ENCODE measurements around the gene ZYG11B.
"Not testable (repeated sequence)": the region's sequence is repeated elsewhere in the genome, so short reads cannot be mapped to it uniquely, and the experiment has no call there.

Gene ZYG11B

DNA sequence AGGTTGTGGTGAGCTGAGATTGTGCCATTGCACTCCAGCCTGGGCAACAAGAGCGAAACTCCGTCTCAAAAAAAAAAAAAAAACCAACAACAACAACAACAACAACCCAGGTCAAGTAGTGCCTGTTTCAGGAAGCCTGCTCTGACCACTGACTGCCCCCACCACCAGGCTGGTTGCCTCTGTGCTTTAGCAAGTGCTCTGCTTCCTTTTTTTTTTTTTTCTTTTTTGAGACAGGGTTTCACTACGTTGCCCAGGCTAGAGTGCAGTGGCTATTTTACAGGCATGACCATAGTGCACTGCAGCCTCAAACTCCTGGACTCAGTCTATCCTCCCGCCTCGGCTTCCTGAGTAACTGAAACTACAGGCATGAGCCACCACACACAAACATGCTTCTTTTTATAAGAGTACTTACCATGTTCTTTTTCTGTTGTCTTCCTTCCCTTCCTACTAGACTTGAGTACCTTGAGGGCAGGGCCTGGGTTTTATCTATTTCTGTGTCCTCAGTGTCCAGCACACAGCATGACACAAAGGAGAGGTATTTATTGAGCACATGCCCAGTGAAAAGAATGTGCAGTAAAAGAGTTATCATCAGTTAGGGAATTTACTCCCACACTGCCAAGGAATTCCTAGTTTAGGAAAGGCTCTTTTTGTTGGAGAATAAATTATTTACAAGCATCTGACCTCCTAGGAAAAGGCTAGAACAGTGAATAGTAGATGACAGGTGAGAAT lies 18.2 kb upstream of the ZYG11B start:
- no peak for DNase-seq

DNA sequence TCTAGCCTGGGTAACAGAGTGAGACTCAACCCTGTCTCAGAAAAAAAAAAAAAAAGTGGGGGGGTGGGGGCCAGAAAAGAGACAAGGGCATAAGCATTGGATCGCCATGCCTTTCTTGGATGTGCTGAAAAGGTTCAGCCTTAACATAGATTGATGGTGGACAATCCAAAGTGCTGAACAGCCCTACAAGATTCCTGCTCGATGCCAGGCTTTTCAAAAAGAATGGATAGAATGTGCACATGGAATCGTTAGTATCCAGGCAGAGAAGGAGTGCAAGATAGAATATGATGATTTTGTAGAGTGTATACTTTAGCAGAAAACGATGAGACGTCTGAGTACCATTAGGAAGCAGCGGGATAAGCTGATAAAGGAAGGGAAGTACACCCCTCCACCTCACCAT lies 17.2 kb upstream of the ZYG11B start:
- DNase-seq: no peak

DNA sequence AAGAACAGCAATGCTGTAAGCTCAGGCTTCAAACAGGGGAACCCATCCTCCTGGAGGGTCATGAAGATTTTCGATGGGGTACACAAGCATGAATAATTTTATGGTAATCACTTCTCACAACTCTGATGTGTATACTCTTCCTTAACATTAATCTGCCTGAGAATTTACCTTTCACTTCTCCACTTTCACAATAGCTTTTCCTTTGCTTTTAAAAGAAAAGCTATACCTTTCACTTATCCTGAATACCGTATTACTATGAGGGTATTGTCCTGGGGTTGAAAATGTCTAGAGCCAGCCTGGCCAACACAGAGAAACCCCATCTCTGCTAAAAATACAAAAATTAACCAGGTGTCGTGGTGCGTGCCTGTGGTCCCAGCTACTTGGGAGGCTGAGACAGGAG lies 12.7 kb upstream of the ZYG11B start:
- no peak for DNase-seq

DNA sequence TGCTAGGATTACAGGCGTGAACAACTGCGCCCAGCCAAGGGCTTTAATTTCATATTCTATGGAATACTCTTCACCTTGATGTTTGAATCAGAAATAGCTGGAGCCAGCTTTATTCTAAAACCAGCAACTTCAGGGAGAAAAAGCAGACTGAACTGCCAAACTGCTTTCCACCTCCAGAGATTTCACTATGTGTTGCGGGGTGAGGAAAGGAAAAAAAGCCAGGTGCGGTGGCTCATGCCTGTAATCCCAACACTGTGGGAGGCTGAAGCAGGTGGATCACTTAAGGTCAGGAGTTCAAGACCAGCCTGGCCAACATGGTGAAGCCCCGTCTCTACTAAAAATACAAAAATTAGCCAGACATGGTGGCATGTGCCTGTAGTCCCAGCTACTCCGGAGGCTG lies 11.0 kb upstream of the ZYG11B start:
- not testable (repeated sequence) for DNase-seq

DNA sequence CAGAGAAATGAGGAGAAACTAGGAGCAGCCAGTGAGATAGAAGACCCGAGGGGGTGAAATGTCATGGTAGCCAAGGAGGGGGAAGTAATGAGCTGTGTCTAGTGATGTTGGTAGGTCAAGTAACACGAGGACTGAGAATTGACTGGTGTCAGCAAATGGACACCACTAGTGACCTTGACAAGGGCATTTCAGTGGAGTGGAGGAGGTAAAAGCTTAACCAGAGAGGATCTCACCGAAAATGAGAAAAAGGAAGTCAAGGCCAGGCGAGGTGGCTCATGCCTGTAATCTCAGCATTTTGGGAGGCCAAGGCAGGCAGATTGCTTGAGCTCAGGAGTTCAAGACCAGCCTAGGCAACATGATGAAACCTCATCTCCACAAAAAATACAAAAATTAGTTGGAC lies 3.0 kb upstream of the ZYG11B start:
- DNase-seq: no peak

DNA sequence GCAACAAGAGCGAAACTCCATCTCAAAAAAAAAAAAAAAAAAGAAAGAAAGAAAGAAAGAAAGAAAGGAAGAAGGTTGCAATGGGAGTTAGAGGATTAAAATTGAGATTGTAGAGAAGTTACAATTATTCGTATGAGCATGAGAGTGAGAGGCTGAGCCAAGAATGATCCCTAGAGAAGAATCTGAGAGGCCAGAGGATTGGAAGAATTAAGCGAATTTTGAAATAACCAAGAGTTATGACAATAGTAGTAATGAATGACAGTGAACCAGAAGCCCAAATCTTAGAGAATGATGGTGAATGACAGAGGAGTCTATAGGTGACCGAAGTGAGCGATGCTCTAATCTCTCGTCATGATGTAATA lies 369 bp upstream of the ZYG11B start:
- no peak for DNase-seq

DNA sequence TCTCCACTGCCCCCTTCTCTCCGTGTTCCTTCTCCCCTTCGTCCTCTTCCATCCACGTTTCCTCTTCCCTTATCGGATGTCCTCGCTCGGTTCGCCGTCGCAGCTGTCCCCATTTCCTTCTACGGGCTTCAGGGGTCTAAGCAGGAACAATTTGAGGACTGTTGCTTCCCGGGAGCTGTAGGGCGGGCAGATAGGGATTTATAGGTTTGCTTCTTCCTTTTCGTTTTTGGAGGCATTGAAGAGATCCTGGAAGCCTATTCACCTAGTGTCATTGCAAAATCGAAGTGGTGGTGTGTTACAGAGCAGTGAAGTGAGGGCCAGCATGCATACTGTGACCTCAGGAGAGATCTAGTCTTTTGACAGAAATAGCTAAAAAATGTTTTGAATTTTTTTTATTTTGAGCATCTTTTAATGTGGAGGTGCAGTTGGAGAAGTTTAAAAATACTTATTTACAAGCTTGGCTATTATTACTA lies 897 bp downstream of the ZYG11B start:
- peak; percentile 30 for DNase-seq

DNA sequence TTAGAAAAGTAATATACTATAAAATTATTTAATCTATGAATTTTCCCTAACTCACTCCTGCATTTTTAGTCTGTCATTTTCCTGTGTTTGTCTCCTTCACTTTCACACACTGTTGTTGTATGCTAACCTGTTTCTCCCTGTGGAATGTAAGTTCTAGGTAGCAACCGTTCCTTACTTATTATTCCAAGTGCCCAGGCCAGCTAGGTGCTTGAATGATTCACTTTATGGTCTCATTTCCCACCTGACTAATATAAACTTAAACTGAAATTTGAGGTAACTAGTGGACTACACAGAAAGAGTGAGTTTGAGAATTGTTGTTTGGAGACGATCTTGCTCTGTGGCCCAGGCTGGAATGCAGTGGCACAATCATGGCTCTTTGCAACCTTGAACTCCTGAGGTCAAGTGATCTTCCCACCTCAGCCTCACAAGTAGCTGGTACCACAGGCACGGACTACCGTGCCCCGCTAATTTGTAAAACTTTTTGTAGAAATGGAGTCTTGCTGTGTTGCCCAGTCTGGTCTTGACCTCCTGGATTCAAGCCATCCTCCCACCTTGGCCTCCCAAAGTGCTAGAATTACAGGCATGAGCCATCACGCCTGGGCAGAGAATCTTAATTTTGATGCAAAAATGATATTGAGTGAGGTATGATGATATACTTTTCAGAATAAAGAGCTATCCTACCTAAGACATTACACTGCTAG lies 1.9 kb downstream of the ZYG11B start:
- no peak for DNase-seq

DNA sequence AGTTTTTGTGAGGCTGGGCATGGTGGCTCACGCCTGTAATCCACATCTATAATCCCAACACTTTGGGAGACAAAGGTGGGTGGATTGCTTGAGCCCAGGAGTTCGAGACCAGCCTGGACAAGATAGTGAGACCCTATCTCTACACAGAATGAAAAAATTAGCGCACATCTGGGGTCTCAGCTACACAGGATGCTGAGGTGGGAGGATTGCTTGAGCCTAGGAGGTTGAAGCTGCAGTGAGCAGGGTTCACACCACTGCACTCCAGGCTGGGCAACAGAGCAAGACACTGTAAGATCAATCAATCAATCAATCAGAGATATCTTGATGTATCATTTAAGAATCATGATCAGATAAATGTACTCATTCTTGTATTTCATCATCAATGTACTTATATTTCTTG lies 7.1 kb downstream of the ZYG11B start:
- DNase-seq: no peak

DNA sequence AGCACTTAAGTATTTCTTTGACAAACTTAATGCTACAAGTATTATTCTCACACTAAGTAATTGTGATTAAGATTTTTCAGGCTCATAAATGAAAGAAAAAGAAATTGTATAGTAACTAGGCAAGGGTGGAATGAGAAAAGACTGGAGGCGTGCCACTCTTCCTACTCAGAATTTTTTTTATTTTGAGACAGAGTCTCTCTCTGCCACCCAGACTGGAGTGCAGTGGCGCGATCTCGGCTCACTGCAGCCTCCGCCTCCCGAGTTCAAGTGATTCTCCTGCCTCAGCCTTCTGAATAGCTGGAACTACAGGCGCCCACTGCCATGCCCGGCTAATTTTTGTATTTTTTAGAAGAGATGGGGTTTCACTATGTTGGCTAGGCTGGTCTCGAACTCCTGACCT lies 9.1 kb downstream of the ZYG11B start:
- DNase-seq: not testable (repeated sequence)

DNA sequence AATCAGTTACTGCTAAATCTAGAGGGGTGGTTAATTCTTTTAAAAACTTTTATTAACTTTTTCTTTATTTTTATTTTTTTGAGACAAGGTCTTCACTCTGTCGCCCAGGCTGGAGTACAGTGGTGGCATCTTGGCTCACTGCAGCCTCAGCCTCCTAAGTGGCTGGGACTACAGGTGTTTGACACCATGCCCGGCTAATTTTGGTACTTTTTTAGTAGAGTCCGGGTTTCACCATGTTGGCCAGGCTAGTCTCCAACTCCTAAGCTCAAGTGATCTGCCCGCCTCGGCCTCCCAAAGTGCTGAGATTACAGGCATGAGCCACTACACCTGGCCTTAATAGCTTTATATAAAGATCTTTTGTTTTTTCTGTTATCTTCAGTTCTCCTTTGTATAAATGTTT lies 11.9 kb downstream of the ZYG11B start:
- no peak for DNase-seq

DNA sequence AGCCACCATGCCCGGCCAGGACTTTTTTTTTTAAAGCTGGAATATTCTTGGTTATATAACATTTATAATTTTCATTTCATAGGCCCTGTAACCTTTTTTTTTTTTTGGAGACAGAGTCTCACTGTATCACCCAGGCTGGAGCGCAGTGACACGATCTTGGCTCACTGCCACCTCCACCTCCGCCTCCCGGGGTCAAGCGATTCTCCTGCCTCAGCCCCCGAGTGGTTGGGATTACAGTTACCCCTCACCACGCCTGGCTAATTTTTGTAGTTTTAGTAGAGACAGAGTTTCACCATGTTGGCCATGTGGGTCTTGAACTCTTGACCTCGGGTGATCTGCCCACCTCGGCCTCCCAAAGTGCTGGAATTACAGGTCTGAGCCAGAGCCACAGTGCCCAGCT lies 12.6 kb downstream of the ZYG11B start:
- DNase-seq: no peak

DNA sequence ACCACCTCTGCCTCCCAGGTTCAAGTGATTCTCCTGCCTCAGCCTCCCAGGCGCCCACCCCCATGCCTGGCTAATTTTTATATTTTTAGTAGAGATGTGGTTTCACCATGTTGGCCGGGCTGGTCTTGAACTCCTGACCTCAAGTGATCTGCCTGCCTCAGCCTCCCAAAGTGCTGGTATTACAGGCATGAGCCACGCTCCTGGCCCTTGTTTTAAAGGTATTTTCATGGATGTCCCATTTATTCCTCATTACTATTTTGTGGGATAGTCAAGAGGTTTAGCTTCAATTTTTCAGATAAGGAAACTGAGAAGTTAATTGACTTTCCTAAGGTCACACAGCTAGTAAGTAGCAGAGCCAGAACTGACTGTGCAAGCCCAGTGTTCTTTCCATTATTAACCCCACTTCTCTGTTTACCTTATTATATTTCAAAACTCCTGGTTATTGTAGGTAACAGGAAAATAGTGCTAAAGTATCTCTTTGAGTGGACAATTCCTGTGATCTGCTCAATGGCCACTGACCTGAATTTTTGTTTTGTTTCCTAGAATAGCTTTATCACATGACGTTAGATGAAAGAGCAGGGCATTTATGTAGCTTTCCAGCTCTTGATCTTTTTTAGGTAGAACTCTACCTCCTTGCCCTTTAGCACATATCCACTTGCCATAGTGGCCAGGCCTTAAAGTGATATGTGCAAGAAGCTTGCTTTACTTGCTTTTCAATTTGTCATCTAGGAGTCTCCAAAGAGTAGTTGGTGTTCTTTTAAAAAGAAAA lies 13.6 kb downstream of the ZYG11B start:
- no peak for DNase-seq

DNA sequence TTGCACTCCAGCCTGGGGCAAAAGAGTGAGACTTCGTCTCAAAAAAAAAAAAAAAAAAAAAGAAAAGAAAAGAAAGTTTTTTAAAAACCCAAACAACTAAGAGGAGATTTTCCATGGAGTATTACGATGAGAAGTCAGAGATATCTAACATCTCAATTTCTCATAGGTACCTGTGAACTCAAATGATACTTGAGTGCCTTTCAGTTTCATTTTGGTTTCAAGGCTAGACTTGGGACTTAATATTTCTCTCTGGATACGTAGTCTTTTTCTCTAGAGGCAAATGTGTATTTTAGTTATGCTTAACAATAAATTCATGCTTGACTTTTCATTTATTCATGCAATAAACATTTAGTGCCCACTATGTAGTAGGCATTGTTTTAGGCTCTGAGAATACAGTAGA lies 15.0 kb downstream of the ZYG11B start:
- no peak for DNase-seq

DNA sequence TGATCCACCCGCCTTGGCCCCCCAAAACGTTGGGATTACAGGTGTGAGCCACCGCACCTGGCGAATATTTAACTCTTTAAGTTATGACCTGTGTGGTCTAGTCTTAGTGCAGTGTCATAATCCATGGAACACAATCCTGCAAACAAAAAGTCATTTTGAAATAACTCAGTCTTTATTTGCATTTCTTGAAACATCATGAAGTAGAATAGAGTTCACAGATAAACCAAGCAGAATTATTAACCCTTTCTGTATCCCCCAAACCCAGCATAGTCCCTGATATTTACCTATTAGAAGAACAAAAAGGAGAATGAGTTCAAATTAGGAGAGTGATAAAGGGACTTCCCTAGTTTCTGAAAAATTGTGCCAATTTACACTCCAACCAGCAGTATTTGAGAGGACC lies 19.9 kb downstream of the ZYG11B start:
- no peak for DNase-seq

DNA sequence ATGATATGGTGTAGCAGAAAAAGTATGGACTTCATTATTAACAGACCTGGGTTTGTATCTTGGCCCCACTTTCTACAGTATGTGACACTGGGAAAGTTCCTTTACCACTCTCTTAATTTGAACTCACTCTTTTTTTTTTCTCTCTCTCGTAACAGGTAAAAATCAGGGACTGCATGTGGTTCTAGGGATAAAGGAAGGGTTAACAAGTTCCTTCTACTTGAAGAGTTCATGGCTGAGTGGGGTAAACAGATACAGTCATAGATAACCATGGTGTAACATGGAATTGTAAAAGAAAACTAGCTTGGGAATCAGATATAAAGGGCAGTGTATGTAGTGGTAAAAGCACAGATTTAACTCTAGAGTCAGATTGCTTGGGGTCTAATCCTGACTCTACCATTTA lies 21.2 kb downstream of the ZYG11B start:
- no peak for DNase-seq

DNA sequence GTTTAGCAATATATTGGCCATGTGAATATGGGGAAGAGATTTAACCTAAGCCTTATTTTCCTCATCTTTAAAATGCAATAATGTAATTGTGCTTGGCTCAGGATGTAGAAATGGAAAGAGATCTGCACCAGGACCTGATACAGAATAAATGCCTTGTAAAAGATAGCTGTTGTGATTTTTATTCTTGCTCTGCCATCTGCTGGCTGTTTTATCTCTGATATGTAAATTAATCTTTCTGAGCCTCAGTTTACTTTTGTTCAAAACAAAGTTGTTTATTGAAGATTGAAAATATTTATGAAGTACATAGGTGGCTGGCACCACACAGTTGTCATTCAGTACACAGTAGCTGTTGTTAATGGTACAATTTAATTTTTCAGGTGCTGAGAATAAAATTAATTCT lies 21.9 kb downstream of the ZYG11B start:
- no peak for DNase-seq

DNA sequence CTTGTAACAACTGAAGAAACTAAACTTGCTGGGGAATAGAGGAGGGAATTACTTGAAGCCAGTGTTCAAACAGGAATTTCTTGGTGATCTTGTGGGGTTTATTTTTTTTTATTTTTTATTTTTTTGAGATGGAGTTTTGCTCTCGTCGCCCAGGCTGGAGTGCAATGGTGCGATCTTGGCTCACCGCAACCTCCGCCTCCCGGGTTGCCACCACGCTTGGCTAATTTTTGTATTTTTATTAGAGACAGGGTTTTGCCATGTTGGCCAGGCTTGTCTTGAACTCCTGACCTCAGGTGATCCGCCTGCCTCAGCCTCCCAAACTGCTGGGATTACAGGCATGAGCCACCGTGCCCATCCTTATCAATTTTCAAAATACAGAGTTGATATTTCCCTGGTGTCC lies 23.2 kb downstream of the ZYG11B start:
- not testable (repeated sequence) for DNase-seq

DNA sequence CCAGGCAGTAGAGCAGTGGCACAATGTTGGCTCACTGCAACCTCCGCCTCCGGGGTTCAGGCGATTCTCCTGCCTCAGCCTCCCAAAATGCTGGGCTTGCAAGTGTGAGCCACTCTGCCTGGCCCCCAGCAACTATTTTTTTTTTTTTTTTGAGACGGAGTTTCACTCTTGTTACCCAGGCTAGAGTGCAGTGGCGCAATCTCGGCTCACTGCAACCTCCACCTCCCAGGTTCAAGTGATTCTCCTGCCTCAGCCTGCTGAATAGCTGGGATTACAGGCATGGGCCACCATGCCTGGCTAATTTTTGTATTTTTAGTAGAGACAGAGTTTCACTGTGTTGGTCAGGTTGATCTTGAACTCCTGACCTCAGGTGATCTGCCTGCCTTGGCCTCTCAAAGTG lies 23.9 kb downstream of the ZYG11B start:
- not testable (repeated sequence) for DNase-seq

DNA sequence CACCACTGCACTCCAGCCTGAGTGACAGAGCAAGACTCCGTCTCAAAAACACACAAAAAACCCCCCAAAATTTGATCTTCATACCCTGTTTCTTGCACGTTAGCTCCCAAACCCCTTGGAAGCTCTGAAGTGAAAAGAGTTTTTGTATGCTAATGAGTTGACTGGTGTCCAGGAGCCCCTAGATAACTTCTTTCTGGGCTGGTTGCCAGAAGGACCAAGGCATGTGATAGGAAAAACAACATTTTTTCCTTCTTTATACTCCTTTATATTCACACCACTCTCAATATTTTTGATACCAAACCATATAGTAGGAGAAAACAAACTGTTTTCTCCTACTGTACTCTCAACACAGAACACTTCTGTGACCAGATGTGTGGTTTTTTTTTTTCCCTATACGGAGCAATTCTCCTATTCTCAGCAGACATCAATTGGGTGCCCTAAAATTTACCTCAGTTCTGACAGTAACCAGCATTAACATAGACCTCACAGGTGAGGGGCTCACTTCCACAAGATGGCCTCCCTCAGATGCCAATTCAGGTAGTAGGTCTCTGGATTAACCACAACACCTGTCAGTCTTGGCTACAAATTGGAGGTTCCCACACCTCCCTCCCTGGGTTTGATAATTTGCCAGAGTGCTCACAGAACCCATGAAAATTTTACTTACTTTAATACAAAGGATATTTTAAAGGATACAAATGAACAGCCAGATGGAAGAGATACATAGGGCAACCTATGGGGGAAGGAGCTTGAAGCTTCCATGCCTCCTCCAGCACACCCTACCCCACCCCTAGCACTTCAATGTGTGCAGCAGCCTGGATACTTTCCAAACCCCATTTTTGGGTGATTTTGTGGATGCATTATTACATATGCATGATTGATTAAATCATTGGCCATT lies 25.6 kb downstream of the ZYG11B start:
- DNase-seq: no peak

DNA sequence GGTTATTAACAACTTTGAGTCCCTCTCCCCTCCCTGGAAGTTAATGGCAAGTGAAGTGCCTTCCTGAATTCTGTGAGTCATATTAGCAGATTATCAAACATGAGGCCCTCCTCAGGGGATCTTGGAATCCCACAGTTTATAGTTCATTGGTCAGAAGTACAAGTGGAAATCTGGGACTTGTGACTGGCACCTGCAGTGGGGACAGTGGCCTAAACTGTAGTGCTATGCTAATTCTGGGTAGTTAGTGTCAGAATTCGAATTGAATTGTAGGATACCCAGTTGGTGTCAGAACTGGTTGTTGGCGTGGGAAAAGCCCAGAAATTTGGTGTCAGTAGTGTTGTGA lies 26.2 kb downstream of the ZYG11B start:
- DNase-seq: no peak

DNA sequence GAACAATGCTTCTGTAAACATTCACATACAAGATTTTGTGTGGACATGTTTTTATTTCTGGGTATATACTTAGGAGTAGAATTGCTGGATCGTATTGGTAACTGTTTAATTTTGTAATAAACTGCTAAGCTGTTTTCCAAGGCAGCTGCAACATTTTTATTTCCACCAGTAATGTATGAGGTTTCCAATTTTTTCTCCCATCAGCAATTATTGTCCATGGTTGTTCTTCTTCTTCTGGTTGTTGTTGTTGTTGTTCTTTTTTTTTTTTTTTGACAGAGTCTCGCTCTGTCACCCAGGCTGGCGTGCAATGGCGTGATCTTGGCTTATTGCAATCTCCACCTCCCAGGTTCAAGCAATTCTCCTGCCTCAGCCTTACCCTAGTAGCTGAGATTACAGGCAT lies 26.9 kb downstream of the ZYG11B start:
- no peak for DNase-seq

DNA sequence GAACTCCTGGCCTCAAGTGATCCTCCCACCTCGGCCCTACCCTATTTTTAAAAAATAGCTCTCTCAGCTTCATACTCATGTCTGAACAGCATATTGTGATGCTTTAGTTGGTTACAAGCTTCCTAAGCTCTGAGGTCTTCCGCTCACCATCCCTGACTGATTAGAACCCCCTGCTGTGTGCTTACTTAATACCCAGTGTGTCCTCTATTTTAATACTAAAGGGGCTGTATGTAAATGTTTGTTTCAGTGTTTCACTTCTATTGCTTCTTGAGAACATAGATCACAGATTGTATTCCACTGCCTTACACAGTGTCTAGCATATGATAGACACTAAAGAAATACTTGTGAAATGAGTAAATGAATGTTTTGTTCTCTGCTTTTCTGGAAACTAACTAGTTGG lies 29.8 kb downstream of the ZYG11B start:
- peak; percentile 14 for DNase-seq

All from NCI-H146 (cell line).